ENCODE results near the gene NEUROD2.
A peak's percentile ranks its signal among the peaks of the same experiment; 100 is the strongest.

The NEUROD2 gene

GRCh38 chr17:39617100-39617445, 9.4 kb upstream of the NEUROD2 start:
- Mint-ChIP-seq H3K4me3 (peak overlapping the region; percentile 66), H3K36me3 (no peaks in the 10 kb centered on the region), H3K27ac (no peak overlapping the region), H3K9me3 (no peaks in the 10 kb centered on the region), H3K27me3 (peaks cover 5% of the 10 kb centered on the region), H3K4me1 (peaks cover 4% of the 10 kb centered on the region)

- no peaks in the 10 kb centered on the region for H3K4me1 Mint-ChIP-seq
- no peak overlapping the region for H3K4me3 Mint-ChIP-seq
- no peak overlapping the region for H3K27ac Mint-ChIP-seq
- H3K27me3 Mint-ChIP-seq, result peaks cover 9% of the 10 kb centered on the region
- H3K9me3 Mint-ChIP-seq, result no peaks in the 10 kb centered on the region
- H3K36me3 Mint-ChIP-seq, result no peaks in the 10 kb centered on the region
Observed at GRCh38 chr17:39615434-39615833, 7.7 kb upstream of the NEUROD2 start.

GRCh38 chr17:39614545-39615157, 6.9 kb upstream of the NEUROD2 start:
- Mint-ChIP-seq H3K27me3 (peaks cover 10% of the 10 kb centered on the region), H3K9me3 (no peaks in the 10 kb centered on the region), H3K36me3 (no peaks in the 10 kb centered on the region), H3K27ac (no peak overlapping the region), H3K4me3 (no peak overlapping the region), H3K4me1 (no peaks in the 10 kb centered on the region)

- Mint-ChIP-seq H3K27me3 (peaks cover 19% of the 10 kb centered on the region), H3K4me3 (no peak overlapping the region), H3K4me1 (no peaks in the 10 kb centered on the region), H3K9me3 (no peaks in the 10 kb centered on the region), H3K27ac (no peak overlapping the region), H3K36me3 (no peaks in the 10 kb centered on the region)
Observed at GRCh38 chr17:39612935-39613464, 5.3 kb upstream of the NEUROD2 start.

- no peak overlapping the region for H3K27ac Mint-ChIP-seq
- no peak overlapping the region for H3K4me3 Mint-ChIP-seq
- no peaks in the 10 kb centered on the region for H3K9me3 Mint-ChIP-seq
- no peaks in the 10 kb centered on the region for H3K36me3 Mint-ChIP-seq
- H3K4me1 Mint-ChIP-seq, result no peaks in the 10 kb centered on the region
- peaks cover 19% of the 10 kb centered on the region for H3K27me3 Mint-ChIP-seq
Observed at GRCh38 chr17:39612291-39612894, 4.7 kb upstream of the NEUROD2 start.

GRCh38 chr17:39611401-39612112, 3.8 kb upstream of the NEUROD2 start:
- Mint-ChIP-seq H3K27me3 (peaks cover 21% of the 10 kb centered on the region), H3K4me3 (no peak overlapping the region), H3K27ac (no peak overlapping the region), H3K36me3 (no peaks in the 10 kb centered on the region), H3K9me3 (no peaks in the 10 kb centered on the region), H3K4me1 (no peaks in the 10 kb centered on the region)

GRCh38 chr17:39609416-39610025, 1.8 kb upstream of the NEUROD2 start:
- peaks cover 8% of the 10 kb centered on the region for H3K4me1 Mint-ChIP-seq
- H3K9me3 Mint-ChIP-seq, result no peaks in the 10 kb centered on the region
- H3K27ac Mint-ChIP-seq, result no peak overlapping the region
- H3K4me3 Mint-ChIP-seq, result peak overlapping the region; percentile 19
- no peaks in the 10 kb centered on the region for H3K36me3 Mint-ChIP-seq
- peaks cover 27% of the 10 kb centered on the region for H3K27me3 Mint-ChIP-seq

- Mint-ChIP-seq H3K27me3 (peaks cover 30% of the 10 kb centered on the region), H3K27ac (no peak overlapping the region), H3K36me3 (no peaks in the 10 kb centered on the region), H3K9me3 (no peaks in the 10 kb centered on the region), H3K4me3 (no peak overlapping the region), H3K4me1 (peaks cover 13% of the 10 kb centered on the region)
Observed at GRCh38 chr17:39608142-39608981, 642 bp upstream of the NEUROD2 start.

- Mint-ChIP-seq H3K9me3 (no peaks in the 10 kb centered on the region), H3K4me3 (no peak overlapping the region), H3K27me3 (peaks cover 36% of the 10 kb centered on the region), H3K27ac (no peak overlapping the region), H3K36me3 (no peaks in the 10 kb centered on the region), H3K4me1 (peaks cover 16% of the 10 kb centered on the region)
Observed at GRCh38 chr17:39607057-39607850, 466 bp downstream of the NEUROD2 start.

GRCh38 chr17:39606434-39607056, 1.2 kb downstream of the NEUROD2 start:
- peaks cover 16% of the 10 kb centered on the region for H3K4me1 Mint-ChIP-seq
- no peak overlapping the region for H3K27ac Mint-ChIP-seq
- H3K27me3 Mint-ChIP-seq, result peaks cover 42% of the 10 kb centered on the region
- no peaks in the 10 kb centered on the region for H3K9me3 Mint-ChIP-seq
- no peaks in the 10 kb centered on the region for H3K36me3 Mint-ChIP-seq
- no peak overlapping the region for H3K4me3 Mint-ChIP-seq

- H3K27ac Mint-ChIP-seq, result no peak overlapping the region
- H3K27me3 Mint-ChIP-seq, result peaks cover 47% of the 10 kb centered on the region
- no peaks in the 10 kb centered on the region for H3K36me3 Mint-ChIP-seq
- H3K4me3 Mint-ChIP-seq, result peak overlapping the region; percentile 55
- H3K9me3 Mint-ChIP-seq, result no peaks in the 10 kb centered on the region
- H3K4me1 Mint-ChIP-seq, result peaks cover 16% of the 10 kb centered on the region
Observed at GRCh38 chr17:39605492-39606433, 2.0 kb downstream of the NEUROD2 start.

- peaks cover 18% of the 10 kb centered on the region for H3K4me1 Mint-ChIP-seq
- no peaks in the 10 kb centered on the region for H3K9me3 Mint-ChIP-seq
- peaks cover 51% of the 10 kb centered on the region for H3K27me3 Mint-ChIP-seq
- H3K27ac Mint-ChIP-seq, result no peak overlapping the region
- H3K4me3 Mint-ChIP-seq, result peak overlapping the region; percentile 55
- H3K36me3 Mint-ChIP-seq, result no peaks in the 10 kb centered on the region
Observed at GRCh38 chr17:39604911-39605491, 2.7 kb downstream of the NEUROD2 start.

Data from activated naive CD4-positive, alpha-beta T cell treated with anti-CD3 and anti-CD28 coated beads, Interleukin-2, amount 50 U/mL, for 24 hours (primary cell).